Neural progenitor cell (in vitro differentiated cells): ENCODE data around the gene FECH. TPM values are rescaled to one million over a fixed set of nuclear protein-coding genes. Genes with fewer than 3 reads are reported as not detected.
"Not testable (repeated sequence)": the region's sequence is repeated elsewhere in the genome, so short reads cannot be mapped to it uniquely, and the experiment has no call there.

Source experiments
- DNase-seq: peaks from one replicate; pipeline ENCODE4 v3.0.0-alpha.2; 2016; ENCODE audit warnings: low spot score
- H2AFZ ChIP-seq: fragments of 200-600 bp; sonication (generic); replicated peaks from 2 replicates; pipeline ENCODE4 v1.6.1; 2016; ENCODE audit warnings: antibody characterized with exemption
- H3F3A ChIP-seq: fragments of 200-600 bp; sonication (generic); 2 replicates; pipeline ENCODE4 v1.6.1; 2016; ENCODE audit warnings: antibody characterized with exemption, low read depth
- H3K27ac ChIP-seq: fragments of 200-600 bp; sonication (generic); 2 replicates; pipeline ENCODE4 v1.5.1; 2016; ENCODE audit warnings: mild to moderate bottlenecking
- H3K27me3 ChIP-seq: fragments of 200-600 bp; sonication (generic); 2 replicates; pipeline ENCODE4 v1.6.1; 2016; ENCODE audit warnings: mild to moderate bottlenecking, moderate library complexity
- H3K36me3 ChIP-seq: fragments of 200-600 bp; sonication (generic); 2 replicates; pipeline ENCODE4 v1.5.1; 2016
- H3K4me1 ChIP-seq: fragments of 200-600 bp; sonication (generic); 2 replicates; pipeline ENCODE4 v1.6.1; 2016; ENCODE audit warnings: mixed run types
- H3K4me2 ChIP-seq: fragments of 200-600 bp; sonication (generic); 2 replicates; pipeline ENCODE4 v1.6.1; 2016
- H3K4me3 ChIP-seq: fragments of 200-600 bp; sonication (generic); 2 replicates; pipeline ENCODE4 v1.5.1; 2016
- H3K79me2 ChIP-seq: fragments of 200-600 bp; sonication (generic); 2 replicates; pipeline ENCODE4 v1.6.1; 2016; ENCODE audit warnings: low read depth
- H3K9ac ChIP-seq: fragments of 200-600 bp; sonication (generic); 2 replicates; pipeline ENCODE4 v1.6.1; 2016
- H3K9me3 ChIP-seq: fragments of 200-600 bp; sonication (generic); 2 replicates; pipeline ENCODE4 v1.5.1; 2016; ENCODE audit warnings: low read depth
- H4K20me1 ChIP-seq: fragments of 200-600 bp; sonication (generic); 2 replicates; pipeline ENCODE4 v1.6.1; 2016; ENCODE audit warnings: low read depth
- H3K27ac Mint-ChIP-seq: 3 replicates; pipeline ENCODE4 v1.8.0; 2021; ENCODE audit warnings: mixed read lengths
- H3K27me3 Mint-ChIP-seq: 2 replicates; pipeline ENCODE4 v1.8.0; 2022; ENCODE audit warnings: low read depth, mild to moderate bottlenecking, inconsistent platforms, moderate library complexity, mixed read lengths; ENCODE audit not compliant: insufficient read depth
- H3K36me3 Mint-ChIP-seq: 3 replicates; pipeline ENCODE4 v1.8.0; 2021; ENCODE audit warnings: mixed read lengths
- H3K4me1 Mint-ChIP-seq: 3 replicates; pipeline ENCODE4 v1.8.0; 2021; ENCODE audit warnings: mixed read lengths
- H3K4me3 Mint-ChIP-seq: 3 replicates; pipeline ENCODE4 v1.8.0; 2021; ENCODE audit warnings: mild to moderate bottlenecking, moderate library complexity, mixed read lengths
- H3K9me3 Mint-ChIP-seq: 3 replicates; pipeline ENCODE4 v1.8.0; 2020; ENCODE audit warnings: mixed read lengths
- CTCF ChIP-seq: fragments of 200-600 bp; sonication (generic); IDR thresholded peaks from 2 replicates; pipeline ENCODE4 v1.5.1; 2017; ENCODE audit warnings: antibody characterized with exemption, mild to moderate bottlenecking
- EZH2 ChIP-seq: fragments of 200-600 bp; sonication (generic); IDR thresholded peaks from 2 replicates; pipeline ENCODE4 v1.6.1; 2017; ENCODE audit warnings: antibody characterized with exemption, mild to moderate bottlenecking, moderate library complexity
- EZH2phosphoT487 ChIP-seq: fragments of 200-600 bp; sonication (generic); IDR thresholded peaks from 2 replicates; pipeline ENCODE4 v1.6.1; 2017; ENCODE audit warnings: antibody characterized with exemption
- total RNA-seq: library from RNA; depleted of rRNA; stranded (reverse); fragments of >200 nt; gene quantifications from 2 replicates; pipeline ENCODE4 v1.2.3, GENCODE V29; 2015; ENCODE audit warnings: low replicate concordance

The FECH gene
- total RNA-seq, 1 donor from 2014 or later: 16.4 TPM

GRCh38 chr18:57619876-57620275 lies 33.4 kb upstream of the FECH start:
- Histone ChIP-seq H3K79me2 (peaks cover 37% of the 10 kb centered on the region), H3K9ac (no peak overlapping the region), H3K27me3 (no peaks in the 10 kb centered on the region), H3K4me1 (peaks cover 6% of the 10 kb centered on the region), H3K27ac (no peak overlapping the region), H2AFZ (no peak overlapping the region), H3K9me3 (no peaks in the 10 kb centered on the region), H3F3A (peaks cover 3% of the 10 kb centered on the region), H3K4me3 (no peak overlapping the region), H4K20me1 (no peaks in the 10 kb centered on the region), H3K36me3 (peaks cover 6% of the 10 kb centered on the region), H3K4me2 (no peak overlapping the region)
- H3K4me1 Mint-ChIP-seq: peaks cover 12% of the 10 kb centered on the region
- no peak for TF ChIP-seq CTCF
- no peak for TF ChIP-seq EZH2
- no peak for TF ChIP-seq EZH2phosphoT487
- no peak overlapping the region for H3K27ac Mint-ChIP-seq
- H3K36me3 Mint-ChIP-seq: peaks cover 9% of the 10 kb centered on the region
- DNase-seq: no peak
- peaks cover 6% of the 10 kb centered on the region for H3K27me3 Mint-ChIP-seq
- no peaks in the 10 kb centered on the region for H3K9me3 Mint-ChIP-seq
- peak overlapping the region; percentile 97 for H3K4me3 Mint-ChIP-seq

- no peaks in the 10 kb centered on the region for H3K27me3 ChIP-seq
- H3K27ac ChIP-seq: no peak overlapping the region
- no peak overlapping the region for H3K4me3 Mint-ChIP-seq
- peaks cover 6% of the 10 kb centered on the region for H3K4me1 ChIP-seq
- no peak overlapping the region for H3K9ac ChIP-seq
- no peak for TF ChIP-seq EZH2
- no peak for TF ChIP-seq CTCF
- no peak for TF ChIP-seq EZH2phosphoT487
- H3K9me3 Mint-ChIP-seq: no peaks in the 10 kb centered on the region
- no peak overlapping the region for H2AFZ ChIP-seq
- peaks cover 6% of the 10 kb centered on the region for H3K36me3 ChIP-seq
- peaks cover 12% of the 10 kb centered on the region for H3K4me1 Mint-ChIP-seq
- H3K9me3 ChIP-seq: no peaks in the 10 kb centered on the region
- peaks cover 37% of the 10 kb centered on the region for H3K79me2 ChIP-seq
- no peak overlapping the region for H3K27ac Mint-ChIP-seq
- H3K4me2 ChIP-seq: no peak overlapping the region
- H3K27me3 Mint-ChIP-seq: peaks cover 6% of the 10 kb centered on the region
- H3K36me3 Mint-ChIP-seq: peaks cover 9% of the 10 kb centered on the region
- no peak for DNase-seq
- H3K4me3 ChIP-seq: no peak overlapping the region
- H4K20me1 ChIP-seq: no peaks in the 10 kb centered on the region
- peaks cover 3% of the 10 kb centered on the region for H3F3A ChIP-seq
These were observed 32.4 kb upstream of the FECH start for GRCh38 chr18:57618910-57619309.

GRCh38 chr18:57603871-57604270 lies 17.4 kb upstream of the FECH start:
- Mint-ChIP-seq H3K4me1 (no peaks in the 10 kb centered on the region), H3K4me3 (no peak overlapping the region), H3K36me3 (peaks cover 35% of the 10 kb centered on the region), H3K27me3 (peaks cover 2% of the 10 kb centered on the region), H3K27ac (no peak overlapping the region), H3K9me3 (no peaks in the 10 kb centered on the region)
- no peaks in the 10 kb centered on the region for H4K20me1 ChIP-seq
- H3K9ac ChIP-seq: no peak overlapping the region
- no peaks in the 10 kb centered on the region for H3K79me2 ChIP-seq
- H3K4me2 ChIP-seq: no peak overlapping the region
- no peaks in the 10 kb centered on the region for H3K4me1 ChIP-seq
- H3K27me3 ChIP-seq: no peaks in the 10 kb centered on the region
- no peaks in the 10 kb centered on the region for H3K9me3 ChIP-seq
- peaks cover 21% of the 10 kb centered on the region for H3K36me3 ChIP-seq
- no peak overlapping the region for H2AFZ ChIP-seq
- TF ChIP-seq CTCF: no peak
- no peak for TF ChIP-seq EZH2phosphoT487
- TF ChIP-seq EZH2: no peak
- no peak overlapping the region for H3K27ac ChIP-seq
- no peak for DNase-seq
- H3F3A ChIP-seq: no peaks in the 10 kb centered on the region
- no peak overlapping the region for H3K4me3 ChIP-seq

- Histone ChIP-seq H3K27ac (peak overlapping the region; percentile 56), H3K4me2 (peak overlapping the region; percentile 60), H2AFZ (no peak overlapping the region), H3K4me3 (no peak overlapping the region), H3F3A (peaks cover 18% of the 10 kb centered on the region), H3K9me3 (no peaks in the 10 kb centered on the region), H3K36me3 (no peaks in the 10 kb centered on the region), H3K79me2 (no peaks in the 10 kb centered on the region), H3K27me3 (no peaks in the 10 kb centered on the region), H4K20me1 (no peaks in the 10 kb centered on the region), H3K4me1 (peaks cover 14% of the 10 kb centered on the region), H3K9ac (no peak overlapping the region)
- TF ChIP-seq EZH2phosphoT487 (no peak), EZH2 (no peak), CTCF (no peak)
- peak; percentile 63 for DNase-seq
- no peaks in the 10 kb centered on the region for H3K9me3 Mint-ChIP-seq
- peaks cover 2% of the 10 kb centered on the region for H3K27me3 Mint-ChIP-seq
- no peak overlapping the region for H3K27ac Mint-ChIP-seq
- no peak overlapping the region for H3K4me3 Mint-ChIP-seq
- H3K36me3 Mint-ChIP-seq: peaks cover 11% of the 10 kb centered on the region
- peaks cover 4% of the 10 kb centered on the region for H3K4me1 Mint-ChIP-seq
These were observed 8.8 kb upstream of the FECH start for GRCh38 chr18:57595347-57595746.

- H2AFZ ChIP-seq, H4K20me1 ChIP-seq, H3K9me3 ChIP-seq, H3K27ac ChIP-seq, H3K36me3 ChIP-seq, H3K27ac Mint-ChIP-seq, H3K36me3 Mint-ChIP-seq, DNase-seq, H3K9ac ChIP-seq, H3K4me3 ChIP-seq, H3K4me3 Mint-ChIP-seq, H3K9me3 Mint-ChIP-seq, H3K27me3 ChIP-seq, H3K27me3 Mint-ChIP-seq, H3K79me2 ChIP-seq, H3K4me1 Mint-ChIP-seq, H3K4me2 ChIP-seq: not testable (repeated sequence)
- Histone ChIP-seq H3K4me1 (peaks cover 14% of the 10 kb centered on the region), H3F3A (peaks cover 24% of the 10 kb centered on the region)
These were observed 6.2 kb upstream of the FECH start for GRCh38 chr18:57592716-57593115.
